HG02571 (cell line): ENCODE measurements around the gene OR10A7.
"Not testable (repeated sequence)": the region's sequence is repeated elsewhere in the genome, so short reads cannot be mapped to it uniquely, and the experiment has no call there.

Experiments
- ATAC-seq: cut with Tn5 transposase; IDR thresholded peaks from one replicate; pipeline ENCODE4 v1.9.1; 2021; ENCODE audit warnings: mild to moderate bottlenecking, moderate library complexity; ENCODE audit not compliant: unreplicated experiment

OR10A7 gene, protein sequence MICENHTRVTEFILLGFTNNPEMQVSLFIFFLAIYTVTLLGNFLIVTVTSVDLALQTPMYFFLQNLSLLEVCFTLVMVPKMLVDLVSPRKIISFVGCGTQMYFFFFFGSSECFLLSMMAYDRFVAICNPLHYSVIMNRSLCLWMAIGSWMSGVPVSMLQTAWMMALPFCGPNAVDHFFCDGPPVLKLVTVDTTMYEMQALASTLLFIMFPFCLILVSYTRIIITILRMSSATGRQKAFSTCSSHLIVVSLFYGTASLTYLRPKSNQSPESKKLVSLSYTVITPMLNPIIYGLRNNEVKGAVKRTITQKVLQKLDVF

DNA sequence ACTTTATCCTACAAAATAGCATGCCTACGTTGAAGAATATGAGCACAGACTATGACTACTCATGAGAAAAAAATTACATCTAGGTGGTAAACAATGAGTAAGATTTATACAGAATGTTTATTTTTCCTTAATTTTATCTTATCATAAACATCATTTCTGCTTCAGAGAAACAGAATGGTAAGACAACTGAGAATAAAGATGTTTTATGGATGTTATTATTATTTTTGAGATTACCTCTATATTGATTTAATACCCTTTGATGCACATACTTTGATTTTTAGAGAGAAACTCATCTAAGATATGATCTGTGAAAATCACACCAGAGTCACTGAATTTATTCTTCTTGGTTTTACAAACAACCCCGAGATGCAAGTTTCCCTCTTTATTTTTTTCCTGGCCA is at the start of gene OR10A7:
TSS of gene OR10A7 (plus strand) at position 301 of the 400 bp plus-strand sequence. CDS start at position 301, 0 bp downstream.
- ATAC-seq, result no peak

DNA sequence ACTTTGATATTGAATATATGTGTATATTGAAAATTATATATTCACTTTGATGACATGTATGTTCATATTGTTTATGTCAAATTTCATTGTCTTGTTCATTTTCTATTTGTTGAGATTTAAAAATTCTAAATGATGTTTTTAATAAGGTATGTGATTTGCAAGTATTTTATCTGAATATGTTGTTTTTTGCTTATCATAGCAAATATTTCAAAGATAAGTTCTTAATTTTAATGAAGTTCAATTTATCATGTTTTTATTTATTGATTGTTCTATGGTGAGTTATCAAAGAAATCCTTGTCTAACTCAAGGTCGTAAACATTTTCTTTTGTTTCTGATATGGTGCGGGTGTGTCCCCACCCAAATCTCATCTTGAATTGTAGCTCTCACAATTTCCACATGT is 49.4 kb upstream of the OR10A7 start:
- no peak for ATAC-seq

DNA sequence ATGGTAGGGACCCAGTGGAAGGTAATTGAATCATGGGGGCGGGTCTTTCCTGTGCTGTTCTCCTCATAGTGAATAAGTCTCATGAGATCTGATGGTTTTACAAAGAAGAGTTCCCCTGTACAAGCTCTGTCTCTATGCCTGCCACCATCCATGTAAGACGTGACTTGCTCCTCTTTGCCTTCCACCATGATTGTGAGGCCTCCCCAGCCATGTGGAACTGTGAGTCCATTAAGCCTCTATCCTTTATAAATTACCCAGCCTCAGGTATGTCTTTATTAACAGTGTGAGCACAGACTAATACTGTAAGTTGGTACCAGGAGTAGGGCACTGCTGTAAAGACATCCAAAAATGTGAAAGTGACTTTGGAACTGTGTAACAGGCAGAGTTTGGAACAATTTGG is 49.0 kb upstream of the OR10A7 start:
- ATAC-seq, result not testable (repeated sequence)

DNA sequence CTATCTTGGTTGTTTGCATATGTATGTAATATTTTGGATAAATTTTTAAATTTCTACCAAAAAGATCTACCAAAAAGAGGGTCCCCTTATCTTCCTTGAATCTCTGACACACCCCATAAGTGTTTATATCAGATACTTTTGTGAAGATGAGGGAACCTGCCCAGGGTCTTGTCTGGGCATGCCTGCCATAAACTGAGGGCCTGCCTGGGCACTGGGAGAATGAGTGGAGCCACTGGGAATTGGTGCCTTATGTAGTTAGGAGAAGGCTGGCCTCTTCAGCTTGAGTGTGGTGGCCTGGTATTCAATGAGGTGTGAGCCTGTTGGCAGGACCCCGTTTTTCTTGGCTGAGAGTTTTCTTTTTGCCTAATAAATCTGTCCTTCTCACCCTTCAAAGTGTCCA is 48.1 kb upstream of the OR10A7 start:
- no peak for ATAC-seq

DNA sequence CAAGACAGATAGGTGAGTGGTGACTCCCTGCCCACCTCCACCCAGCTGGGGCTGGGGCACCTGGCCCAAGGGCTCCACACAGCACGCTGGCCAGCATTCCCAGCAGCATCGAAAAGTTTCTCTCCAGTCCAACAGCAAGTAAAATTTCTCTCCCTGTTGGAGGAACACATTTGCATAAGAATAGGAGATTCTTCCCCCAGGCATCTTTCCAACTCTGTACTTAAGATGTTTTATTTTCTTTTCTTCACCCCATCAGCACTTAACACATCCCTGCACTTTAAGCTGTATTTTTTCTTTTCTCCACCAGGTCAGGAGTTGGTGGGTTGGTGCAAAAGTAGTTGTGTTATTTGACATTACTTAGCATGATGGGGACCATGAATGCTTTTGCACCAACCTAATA is 47.4 kb upstream of the OR10A7 start:
- no peak for ATAC-seq

DNA sequence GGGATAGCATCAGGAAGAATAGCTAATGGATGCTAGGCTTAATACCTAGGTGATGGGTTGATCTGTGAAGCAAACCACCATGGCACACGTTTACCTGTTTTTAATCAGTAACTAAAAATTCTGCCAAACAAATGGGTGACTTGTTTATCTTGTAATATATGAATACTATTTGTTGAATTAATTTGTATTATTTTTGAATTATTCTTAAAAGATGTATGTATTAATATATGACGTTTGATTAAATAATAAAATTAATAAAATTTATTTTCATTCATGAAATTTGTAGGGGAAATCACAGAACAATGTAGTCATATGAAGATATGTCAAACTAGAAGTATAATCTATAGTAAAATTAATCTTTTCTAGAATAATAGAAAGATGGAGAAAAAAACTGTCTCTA is 32.3 kb upstream of the OR10A7 start:
- no peak for ATAC-seq

DNA sequence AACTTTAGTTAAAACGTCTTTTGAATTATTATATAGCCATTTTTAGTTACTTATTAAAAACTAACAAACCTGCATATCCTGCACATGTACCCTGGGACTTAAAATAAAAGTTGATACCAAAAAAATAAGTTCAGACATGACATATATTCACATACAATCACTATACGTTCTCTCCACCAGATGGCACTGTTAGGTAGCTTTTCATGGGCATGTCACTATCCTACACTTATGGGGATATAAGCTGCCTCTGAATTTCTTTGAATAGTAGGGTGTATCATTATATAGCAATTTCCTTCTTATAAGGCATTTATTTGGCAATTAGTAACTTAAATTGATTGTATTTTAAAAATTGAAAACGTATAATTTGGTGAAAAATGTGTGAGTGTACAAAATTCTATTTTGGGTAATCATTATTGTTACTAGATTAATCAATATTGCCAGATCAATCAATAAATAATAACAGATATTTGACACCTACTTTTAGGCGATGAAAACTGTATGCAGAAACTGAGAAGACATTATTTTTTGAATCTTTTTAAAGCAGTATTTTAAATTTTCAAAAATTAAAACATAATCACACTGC is 31.8 kb upstream of the OR10A7 start:
- peak; percentile 74 for ATAC-seq

DNA sequence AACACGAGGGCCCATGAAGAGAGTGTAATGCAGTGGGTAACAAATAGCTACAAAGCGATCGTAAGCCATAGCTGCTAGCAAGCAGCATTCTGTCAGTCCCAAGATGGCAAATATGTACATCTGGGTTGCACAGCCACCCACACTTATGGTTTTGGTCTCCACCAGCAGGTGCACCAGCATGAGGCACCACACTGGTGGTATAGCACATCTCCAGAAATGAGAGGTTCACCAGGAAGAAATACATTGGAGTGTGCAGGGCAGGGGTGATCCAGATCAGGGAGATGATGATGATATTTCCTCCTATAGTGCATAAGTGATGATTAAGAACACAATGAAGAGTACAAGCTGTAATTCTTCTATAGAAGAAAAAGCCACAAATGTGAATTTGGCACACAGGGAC is 26.4 kb upstream of the OR10A7 start:
- no peak for ATAC-seq

DNA sequence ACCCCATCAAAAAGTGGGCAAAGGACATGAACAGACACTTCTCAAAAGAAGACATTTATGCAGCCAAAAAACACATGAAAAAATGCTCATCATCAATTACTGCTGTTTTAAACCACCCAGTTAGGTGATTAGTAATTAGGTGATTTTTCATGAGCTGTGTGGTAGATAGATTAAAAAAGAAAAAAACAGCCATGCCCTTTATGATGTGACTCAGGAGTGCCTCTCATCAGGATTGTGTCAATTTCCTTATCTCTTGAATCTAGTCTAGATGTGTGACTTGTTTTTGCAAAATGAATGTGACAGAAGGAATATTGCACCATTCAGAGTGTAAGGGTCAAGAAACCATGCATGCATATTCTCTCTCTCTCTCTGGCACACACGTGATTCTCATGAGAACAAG is 5.7 kb downstream of the OR10A7 start:
- no peak for ATAC-seq

DNA sequence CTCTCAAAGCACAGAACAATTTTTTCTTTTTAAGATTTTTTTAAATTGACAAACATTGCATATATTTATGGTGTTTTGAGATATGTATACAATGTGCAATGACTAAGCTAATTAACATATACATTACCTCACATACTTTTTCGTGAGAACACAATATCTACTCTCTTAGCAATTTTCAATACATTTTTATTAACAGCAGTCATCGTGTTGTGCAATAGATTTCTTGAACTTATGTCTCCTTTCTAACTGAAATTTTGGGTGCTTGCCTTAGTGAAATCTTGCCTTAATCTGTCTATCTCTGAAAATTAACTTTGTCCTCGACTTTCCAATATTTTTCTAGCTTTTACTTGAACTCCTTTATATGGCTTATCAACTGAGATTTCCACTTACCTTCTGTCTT is 6.8 kb downstream of the OR10A7 start:
- ATAC-seq, result no peak

DNA sequence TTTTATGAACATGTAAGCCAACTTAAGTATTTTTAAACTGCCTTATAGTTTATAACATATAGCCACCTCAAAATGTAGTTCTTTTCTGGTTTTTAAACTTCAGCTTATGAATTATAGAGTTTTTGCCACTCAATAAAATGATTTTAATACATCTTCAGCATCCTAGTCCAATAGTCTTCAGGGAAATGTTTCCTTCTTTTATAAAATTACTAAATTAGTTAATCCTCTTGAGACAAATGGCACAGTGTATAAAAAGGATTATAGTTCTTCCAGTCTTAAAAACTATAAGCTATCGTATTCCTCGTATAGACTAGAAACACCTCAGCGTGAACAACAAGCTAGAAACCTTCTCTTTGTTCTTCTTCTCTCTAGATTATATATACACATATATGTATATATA is 23.5 kb downstream of the OR10A7 start, which contains the start of gene OR6C74:
TSS of gene OR6C74 (plus strand) at position 301 of the 400 bp plus-strand sequence. CDS start 2,679 bp downstream, outside the sequence.
- ATAC-seq, result no peak

DNA sequence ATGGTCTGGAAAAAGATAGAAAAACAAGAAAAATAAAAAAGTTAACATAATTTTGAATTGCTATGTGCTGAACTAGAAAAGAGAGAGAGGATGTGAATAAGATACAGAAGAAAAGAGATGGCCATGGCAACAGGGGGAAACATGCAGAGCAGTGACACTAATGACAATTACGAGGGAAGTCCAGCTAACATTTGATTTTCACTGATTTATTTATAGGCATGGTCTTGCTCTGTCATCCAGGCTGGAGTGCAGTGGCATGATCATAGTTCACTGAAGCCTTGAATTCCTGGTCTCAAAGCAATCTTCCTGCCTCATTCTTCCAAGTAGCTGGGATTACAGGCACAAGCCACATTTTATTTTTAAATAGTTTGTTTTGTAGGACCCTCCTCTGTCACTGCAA is 25.3 kb downstream of the OR10A7 start:
- no peak for ATAC-seq

DNA sequence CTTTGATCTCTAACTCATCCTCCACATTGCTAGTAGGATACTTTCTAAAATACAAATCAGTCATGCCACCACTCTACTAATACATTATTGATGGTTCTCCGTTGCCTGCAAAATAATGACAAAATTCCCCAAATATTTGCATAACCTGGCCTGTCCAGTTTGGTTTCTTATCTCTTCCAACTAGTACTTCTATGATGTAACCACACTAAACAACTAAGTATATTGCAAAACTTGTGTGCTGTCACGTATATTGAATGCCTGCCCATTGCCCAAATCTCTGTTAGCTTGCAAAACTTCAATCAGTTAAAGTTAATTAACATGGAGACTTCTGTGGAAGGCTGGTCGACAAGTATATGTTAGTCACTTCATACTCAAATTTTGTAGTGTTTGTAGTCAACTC is 30.1 kb downstream of the OR10A7 start:
- ATAC-seq, result no peak

DNA sequence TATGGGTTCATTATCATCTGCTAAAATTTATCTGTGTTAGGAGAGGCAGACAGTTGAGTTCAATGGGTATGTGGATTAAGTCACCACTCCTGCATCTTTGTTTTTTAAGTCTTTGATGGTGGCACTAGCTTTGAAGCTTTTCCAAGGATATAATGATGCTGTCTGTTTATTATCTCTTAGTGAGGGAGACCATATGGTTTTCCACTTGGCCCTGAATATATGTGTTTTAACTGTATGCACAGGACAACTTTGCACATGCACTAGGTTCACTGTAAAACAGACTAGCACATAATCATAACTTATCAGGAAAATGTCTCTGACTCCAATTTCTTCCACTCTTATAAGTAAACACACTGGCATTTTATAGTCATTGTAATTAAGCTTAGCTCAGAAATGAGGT is 32.5 kb downstream of the OR10A7 start:
- no peak for ATAC-seq

DNA sequence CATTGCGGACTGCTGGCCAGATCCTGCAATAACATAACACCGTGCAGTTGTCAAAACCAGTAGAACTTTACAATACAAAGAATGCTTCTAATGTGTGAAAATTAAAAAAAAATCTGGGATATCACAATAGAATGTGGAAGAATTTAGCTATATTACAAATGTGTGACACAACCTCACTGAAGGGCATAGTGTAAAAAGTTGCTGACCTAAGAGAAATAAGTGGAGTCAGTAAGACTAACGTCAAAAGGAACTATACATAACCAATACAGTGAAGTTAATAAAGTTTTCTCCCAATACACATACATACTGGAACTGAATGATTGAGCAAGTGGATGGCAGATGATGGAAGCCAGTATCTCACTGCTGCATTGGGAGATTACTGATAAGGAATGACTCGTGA is 36.0 kb downstream of the OR10A7 start:
- ATAC-seq, result no peak

DNA sequence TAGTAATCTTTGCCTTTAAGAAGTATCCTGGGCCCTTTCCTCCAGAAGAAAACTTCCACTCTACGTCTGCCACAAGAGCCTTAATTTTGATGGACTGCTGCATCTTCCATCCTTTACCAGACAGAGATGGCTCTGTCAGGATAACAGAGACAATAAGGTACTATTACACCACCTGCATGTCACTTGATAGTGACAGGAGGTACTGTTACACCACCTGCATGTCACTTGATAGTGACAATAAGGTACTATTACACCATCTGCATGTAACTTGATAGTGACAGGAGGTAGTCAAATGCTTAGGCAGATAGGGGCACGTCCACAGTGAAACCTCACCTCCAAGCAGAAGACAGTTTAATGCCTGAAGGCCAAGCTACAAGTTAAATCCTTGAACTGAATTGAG is 37.5 kb downstream of the OR10A7 start:
- no peak for ATAC-seq
